A172 (cell line): ENCODE results near the gene SLC44A4. TPM values are rescaled to one million over a fixed set of nuclear protein-coding genes. Genes with fewer than 3 reads are reported as not detected.
"Not testable (repeated sequence)": the region's sequence is repeated elsewhere in the genome, so short reads cannot be mapped to it uniquely, and the experiment has no call there.

Experiments used
- DNase-seq: peaks from one replicate; pipeline ENCODE4 v3.0.0-alpha.2; 2015; ENCODE audit warnings: low spot score
- total RNA-seq: library from RNA; depleted of rRNA; stranded (reverse); fragments of >200 nt; shearing (Covaris generic); gene quantifications from 2 replicates; pipeline ENCODE4 v1.2.3, GENCODE V29; 2014

SLC44A4 gene
- total RNA-seq, 1 experiment from 2014 or later: not detected

- peak; percentile 37 for DNase-seq
These were observed 49.0 kb downstream of the SLC44A4 start for GRCh38 chr6:31829633-31830283.

- DNase-seq: peak; percentile 100
These were observed 51.3 kb downstream of the SLC44A4 start, which contains the start of gene HSPA1B for GRCh38 chr6:31827286-31828079. Gene HSPA1B (plus strand): TSS chr6:31827738. CDS start chr6:31827951, 213 bp downstream.

- DNase-seq: peak; percentile 83
These were observed 52.0 kb downstream of the SLC44A4 start for GRCh38 chr6:31826793-31827285.

GRCh38 chr6:31825553-31825952 lies 53.2 kb downstream of the SLC44A4 start:
- no peak for DNase-seq

GRCh38 chr6:31823592-31824196 lies 55.1 kb downstream of the SLC44A4 start:
- DNase-seq: not testable (repeated sequence)

GRCh38 chr6:31822036-31822821 lies 56.6 kb downstream of the SLC44A4 start:
- peak; percentile 68 for DNase-seq

- peak; percentile 36 for DNase-seq
These were observed 57.3 kb downstream of the SLC44A4 start for GRCh38 chr6:31821301-31822035.

- not testable (repeated sequence) for DNase-seq
These were observed 58.4 kb downstream of the SLC44A4 start for GRCh38 chr6:31820399-31820798.

GRCh38 chr6:31819871-31820299 lies 58.9 kb downstream of the SLC44A4 start:
- no peak for DNase-seq

- not testable (repeated sequence) for DNase-seq
These were observed 60.8 kb downstream of the SLC44A4 start for GRCh38 chr6:31817929-31818511.

- DNase-seq: not testable (repeated sequence)
These were observed 61.5 kb downstream of the SLC44A4 start for GRCh38 chr6:31817133-31817928.

- no peak for DNase-seq
These were observed 63.6 kb downstream of the SLC44A4 start, which contains the start of the genes HSPA1A and HSPA1L for GRCh38 chr6:31815025-31815838. Gene HSPA1A (plus strand): TSS chr6:31815543. CDS start chr6:31815757, 214 bp downstream. Gene HSPA1L (minus strand): TSS chr6:31815283. CDS start chr6:31811972, 3,311 bp downstream.

- peak; percentile 76 for DNase-seq
These were observed 64.1 kb downstream of the SLC44A4 start for GRCh38 chr6:31814677-31815024.

- no peak for DNase-seq
These were observed 65.3 kb downstream of the SLC44A4 start for GRCh38 chr6:31813465-31813849.
